Vagina (tissue), 2 donors: ENCODE data around the gene ARMC5.

Experiments used
- POLR2A ChIP-seq, 2 donors: fragments of 450-650 bp; IDR thresholded peaks; one replicate each; pipeline ENCODE4 v1.6.1; 2017; ENCODE audit warnings: antibody characterized with exemption in 2 of 2, mild to moderate bottlenecking in 2 of 2, moderate library complexity in 2 of 2
- POLR2AphosphoS5 ChIP-seq, 2 donors: sonication (generic); formaldehyde crosslinking; IDR thresholded peaks; one replicate each; pipeline ENCODE4 v1.9.0; 2017; ENCODE audit warnings: antibody characterized with exemption in 2 of 2, mild to moderate bottlenecking in 2 of 2, low read depth in 1 of 2; ENCODE audit not compliant: insufficient read depth in 1 of 2
- TF ChIP-seq, protein P1 (sequence below), 3 experiments: fragments of 450-650 bp in 2 of 3; fragments of 200-600 bp in 1 of 3; sonication (generic) in 1 of 3; IDR thresholded peaks; one replicate each; pipeline ENCODE4 v1.5.1; 2017 to 2019; ENCODE audit warnings: antibody characterized with exemption in 3 of 3, mild to moderate bottlenecking in 2 of 3, moderate library complexity in 2 of 3

DNA sequence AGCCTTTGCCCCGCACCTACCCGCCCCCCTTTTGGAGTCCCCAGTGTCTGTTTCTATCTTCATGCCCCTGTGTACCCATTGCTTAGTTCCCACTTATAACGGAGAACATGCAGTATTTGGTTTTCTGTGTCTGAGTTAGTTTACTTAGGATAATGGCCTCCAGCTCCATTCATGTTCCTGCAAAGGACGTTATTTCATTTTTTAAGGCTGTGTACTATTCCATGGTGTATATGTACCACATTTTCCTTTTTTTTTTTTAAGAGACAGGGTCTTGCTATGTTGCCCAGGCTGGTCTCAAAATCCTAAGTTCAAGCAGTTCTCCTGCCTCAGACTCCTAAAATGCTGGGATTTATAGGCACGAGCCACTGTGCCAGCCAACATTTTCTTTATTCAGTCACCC is 8.6 kb downstream of the ARMC5 start:
- TF ChIP-seq, protein P1, sequence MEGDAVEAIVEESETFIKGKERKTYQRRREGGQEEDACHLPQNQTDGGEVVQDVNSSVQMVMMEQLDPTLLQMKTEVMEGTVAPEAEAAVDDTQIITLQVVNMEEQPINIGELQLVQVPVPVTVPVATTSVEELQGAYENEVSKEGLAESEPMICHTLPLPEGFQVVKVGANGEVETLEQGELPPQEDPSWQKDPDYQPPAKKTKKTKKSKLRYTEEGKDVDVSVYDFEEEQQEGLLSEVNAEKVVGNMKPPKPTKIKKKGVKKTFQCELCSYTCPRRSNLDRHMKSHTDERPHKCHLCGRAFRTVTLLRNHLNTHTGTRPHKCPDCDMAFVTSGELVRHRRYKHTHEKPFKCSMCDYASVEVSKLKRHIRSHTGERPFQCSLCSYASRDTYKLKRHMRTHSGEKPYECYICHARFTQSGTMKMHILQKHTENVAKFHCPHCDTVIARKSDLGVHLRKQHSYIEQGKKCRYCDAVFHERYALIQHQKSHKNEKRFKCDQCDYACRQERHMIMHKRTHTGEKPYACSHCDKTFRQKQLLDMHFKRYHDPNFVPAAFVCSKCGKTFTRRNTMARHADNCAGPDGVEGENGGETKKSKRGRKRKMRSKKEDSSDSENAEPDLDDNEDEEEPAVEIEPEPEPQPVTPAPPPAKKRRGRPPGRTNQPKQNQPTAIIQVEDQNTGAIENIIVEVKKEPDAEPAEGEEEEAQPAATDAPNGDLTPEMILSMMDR (IDR thresholded peaks at IDR 0.05), result no peak
- no peak for TF ChIP-seq POLR2A (IDR thresholded peaks at IDR 0.05)
- TF ChIP-seq POLR2AphosphoS5 (IDR thresholded peaks at IDR 0.05; ENCODE audit: insufficient read depth in 1 of 2, low read depth in 1 of 2), result no peak
